C4-2B (cell line): ENCODE data around the gene GRIA1.

ENCODE experiments used
- ZFX ChIP-seq: fragments of 450-650 bp; IDR thresholded peaks from 2 replicates; pipeline ENCODE4 v1.6.1; 2017
- TF ChIP-seq, protein P1 (sequence below): fragments of 450-650 bp; conservative IDR thresholded peaks from 2 replicates; pipeline ENCODE4 v1.5.1; 2017; ENCODE audit warnings: mild to moderate bottlenecking

DNA sequence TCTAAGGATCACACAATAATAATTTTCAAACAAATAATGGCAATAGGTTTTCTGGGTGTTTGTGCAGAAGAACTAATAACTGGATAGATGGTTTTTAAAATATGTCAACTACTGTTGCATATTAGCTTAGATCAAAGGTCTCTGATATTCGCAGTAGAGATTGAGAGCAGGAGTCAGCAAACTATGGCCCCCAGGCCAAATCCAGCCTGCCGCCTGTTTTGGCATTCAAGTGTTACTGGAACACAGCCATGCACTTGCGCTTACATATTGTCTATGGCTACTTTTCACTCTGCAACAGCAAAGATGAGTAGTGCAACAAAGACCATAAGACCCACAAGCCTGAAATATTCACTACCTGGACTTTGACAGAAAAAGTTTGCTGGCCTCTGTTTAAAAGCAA is 260.8 kb downstream of the GRIA1 start:
- TF ChIP-seq, protein P1, sequence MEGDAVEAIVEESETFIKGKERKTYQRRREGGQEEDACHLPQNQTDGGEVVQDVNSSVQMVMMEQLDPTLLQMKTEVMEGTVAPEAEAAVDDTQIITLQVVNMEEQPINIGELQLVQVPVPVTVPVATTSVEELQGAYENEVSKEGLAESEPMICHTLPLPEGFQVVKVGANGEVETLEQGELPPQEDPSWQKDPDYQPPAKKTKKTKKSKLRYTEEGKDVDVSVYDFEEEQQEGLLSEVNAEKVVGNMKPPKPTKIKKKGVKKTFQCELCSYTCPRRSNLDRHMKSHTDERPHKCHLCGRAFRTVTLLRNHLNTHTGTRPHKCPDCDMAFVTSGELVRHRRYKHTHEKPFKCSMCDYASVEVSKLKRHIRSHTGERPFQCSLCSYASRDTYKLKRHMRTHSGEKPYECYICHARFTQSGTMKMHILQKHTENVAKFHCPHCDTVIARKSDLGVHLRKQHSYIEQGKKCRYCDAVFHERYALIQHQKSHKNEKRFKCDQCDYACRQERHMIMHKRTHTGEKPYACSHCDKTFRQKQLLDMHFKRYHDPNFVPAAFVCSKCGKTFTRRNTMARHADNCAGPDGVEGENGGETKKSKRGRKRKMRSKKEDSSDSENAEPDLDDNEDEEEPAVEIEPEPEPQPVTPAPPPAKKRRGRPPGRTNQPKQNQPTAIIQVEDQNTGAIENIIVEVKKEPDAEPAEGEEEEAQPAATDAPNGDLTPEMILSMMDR: no peak
- no peak for TF ChIP-seq ZFX
